SK-N-SH treated with all-trans-retinoic acid at 6 μM for 48 hours (cell line): ENCODE data around the gene SMAGP.

Source experiments
- CSDC2 ChIP-seq: fragments of 250-450 bp; sonication (Bioruptor Pico); IDR thresholded peaks from 2 replicates; pipeline ENCODE4 v1.5.0; 2020; ENCODE audit warnings: mild to moderate bottlenecking, moderate library complexity
- GLIS3 ChIP-seq: fragments of 250-450 bp; sonication (Bioruptor Pico); IDR thresholded peaks from 2 replicates; pipeline ENCODE4 v1.5.0; 2020; ENCODE audit warnings: mild to moderate bottlenecking, moderate library complexity
- ISL1 ChIP-seq: fragments of 250-450 bp; sonication (Bioruptor Pico); IDR thresholded peaks from 2 replicates; pipeline ENCODE4 v2.1.2; 2022; ENCODE audit warnings: mild to moderate bottlenecking, moderate library complexity
- ZFP30 ChIP-seq: fragments of 450-650 bp; formaldehyde crosslinking; IDR thresholded peaks from 2 replicates; pipeline ENCODE4 v1.5.0; 2022; ENCODE audit warnings: mild to moderate bottlenecking, moderate library complexity
- TF ChIP-seq, protein P1 (sequence below): fragments of 250-450 bp; sonication (Bioruptor Pico); IDR thresholded peaks from 2 replicates; pipeline ENCODE4 v1.5.1; 2020; ENCODE audit warnings: low read depth, mild to moderate bottlenecking, moderate library complexity

DNA sequence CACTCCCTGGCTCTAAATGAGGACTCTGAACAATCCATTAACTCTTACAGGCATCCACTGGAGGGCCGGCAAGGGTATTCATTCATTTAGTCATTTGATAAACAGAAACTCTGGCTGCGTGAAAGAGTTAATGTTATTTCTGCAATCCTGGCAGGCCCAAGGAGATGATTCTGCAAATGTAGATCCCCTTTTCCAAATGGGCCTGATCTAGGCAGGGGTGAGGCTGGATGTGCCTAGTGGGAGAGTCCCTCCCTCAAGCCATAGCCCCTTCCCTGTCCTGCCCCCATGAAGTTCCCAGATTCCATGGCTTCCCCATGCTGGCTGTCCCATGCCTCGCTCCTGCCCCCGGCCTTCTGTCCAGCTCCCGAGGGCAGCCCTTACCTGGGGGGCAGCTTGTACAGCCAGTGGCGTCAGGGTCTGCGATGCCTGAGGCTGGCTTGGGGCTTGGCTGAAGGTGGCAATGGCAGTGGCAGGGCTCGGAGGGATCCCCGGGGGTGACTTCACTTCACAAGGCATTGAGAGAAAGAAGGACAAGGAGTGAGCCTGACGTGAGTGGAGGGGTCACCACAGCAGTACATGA is 70.8 kb downstream of the SMAGP start:
- no peak for TF ChIP-seq GLIS3
- no peak for TF ChIP-seq ZFP30 (CRISPR knock-in tag)
- TF ChIP-seq, protein P1, sequence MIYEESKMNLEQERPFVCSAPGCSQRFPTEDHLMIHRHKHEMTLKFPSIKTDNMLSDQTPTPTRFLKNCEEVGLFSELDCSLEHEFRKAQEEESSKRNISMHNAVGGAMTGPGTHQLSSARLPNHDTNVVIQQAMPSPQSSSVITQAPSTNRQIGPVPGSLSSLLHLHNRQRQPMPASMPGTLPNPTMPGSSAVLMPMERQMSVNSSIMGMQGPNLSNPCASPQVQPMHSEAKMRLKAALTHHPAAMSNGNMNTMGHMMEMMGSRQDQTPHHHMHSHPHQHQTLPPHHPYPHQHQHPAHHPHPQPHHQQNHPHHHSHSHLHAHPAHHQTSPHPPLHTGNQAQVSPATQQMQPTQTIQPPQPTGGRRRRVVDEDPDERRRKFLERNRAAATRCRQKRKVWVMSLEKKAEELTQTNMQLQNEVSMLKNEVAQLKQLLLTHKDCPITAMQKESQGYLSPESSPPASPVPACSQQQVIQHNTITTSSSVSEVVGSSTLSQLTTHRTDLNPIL (CRISPR knock-in tag) = no peak
- TF ChIP-seq ISL1 (CRISPR knock-in tag) = no peak
- no peak for TF ChIP-seq CSDC2 (CRISPR knock-in tag)
